HEK293T (cell line): ENCODE measurements around the gene XPR1.

Source experiments
- ARNT ChIP-seq: fragments of 450-650 bp; IDR thresholded peaks from 2 replicates; pipeline ENCODE4 v1.6.1; 2017; ENCODE audit warnings: mild to moderate bottlenecking
- BHLHE40 ChIP-seq: fragments of 450-650 bp; IDR thresholded peaks from 2 replicates; pipeline ENCODE4 v1.6.1; 2016; ENCODE audit warnings: mild to moderate bottlenecking, moderate library complexity, borderline replicate concordance
- CTBP1 ChIP-seq: fragments of 450-650 bp; IDR thresholded peaks from 2 replicates; pipeline ENCODE4 v1.6.1; 2016; ENCODE audit warnings: borderline replicate concordance
- ELF4 ChIP-seq: fragments of 450-650 bp; IDR thresholded peaks from 2 replicates; pipeline ENCODE4 v1.6.1; 2017; ENCODE audit warnings: antibody characterized with exemption
- FOXA1 ChIP-seq: fragments of 450-650 bp; IDR thresholded peaks from 2 replicates; pipeline ENCODE4 v1.6.1; 2016; ENCODE audit warnings: mild to moderate bottlenecking
- FOXK2 ChIP-seq: fragments of 450-650 bp; IDR thresholded peaks from 2 replicates; pipeline ENCODE4 v1.6.1; 2016; ENCODE audit warnings: mild to moderate bottlenecking
- FOXM1 ChIP-seq: fragments of 450-650 bp; IDR thresholded peaks from 2 replicates; pipeline ENCODE4 v1.6.1; 2017; ENCODE audit warnings: mild to moderate bottlenecking, borderline replicate concordance
- HDGF ChIP-seq: fragments of 450-650 bp; IDR thresholded peaks from 2 replicates; pipeline ENCODE4 v1.6.1; 2017; ENCODE audit warnings: antibody characterized with exemption, borderline replicate concordance
- L3MBTL2 ChIP-seq: fragments of 450-650 bp; conservative IDR thresholded peaks from 2 replicates; pipeline ENCODE4 v1.6.1; 2016; ENCODE audit warnings: mild to moderate bottlenecking
- PKNOX1 ChIP-seq: fragments of 450-650 bp; IDR thresholded peaks from 2 replicates; pipeline ENCODE4 v1.6.1; 2016
- SP1 ChIP-seq: fragments of 450-650 bp; IDR thresholded peaks from 2 replicates; pipeline ENCODE4 v1.6.1; 2017
- SUZ12 ChIP-seq: fragments of 450-650 bp; IDR thresholded peaks from 2 replicates; pipeline ENCODE4 v1.6.1; 2016; ENCODE audit warnings: mild to moderate bottlenecking
- TARDBP ChIP-seq: fragments of 450-650 bp; IDR thresholded peaks from 2 replicates; pipeline ENCODE4 v1.6.1; 2016
- ZNF384 ChIP-seq: fragments of 450-650 bp; IDR thresholded peaks from 2 replicates; pipeline ENCODE4 v1.6.1; 2016

DNA sequence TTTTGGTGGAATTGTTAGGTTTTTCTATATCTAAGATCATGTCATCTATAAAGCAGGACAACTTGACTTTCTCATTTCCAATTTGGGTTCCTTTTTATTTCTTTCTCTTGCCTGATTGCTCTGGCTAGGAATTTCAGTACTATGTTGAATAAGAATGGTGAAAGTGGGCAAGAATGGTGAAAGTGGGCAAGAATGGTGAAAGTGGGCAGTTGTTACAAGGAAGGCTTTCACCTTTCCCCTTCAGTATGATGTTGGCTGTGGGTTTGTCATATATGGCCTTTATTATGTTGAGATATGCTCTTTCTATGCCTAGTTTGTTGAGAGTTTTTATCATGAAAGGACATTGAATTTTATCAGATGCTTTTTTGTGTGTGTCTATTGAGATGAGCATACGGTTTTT, 64.5 kb downstream of the XPR1 start:
- TF ChIP-seq L3MBTL2 (no peak), FOXM1 (no peak), CTBP1 (no peak), TARDBP (no peak), ZNF384 (no peak), ARNT (no peak), ELF4 (no peak), BHLHE40 (no peak), SP1 (no peak), HDGF (no peak), FOXK2 (no peak), SUZ12 (no peak), FOXA1 (no peak), PKNOX1 (no peak)
